Dermis blood vessel endothelial cell (primary cell): Measurements from ENCODE around the gene INPPL1. TPM values are rescaled to one million over a fixed set of nuclear protein-coding genes. Genes with fewer than 3 reads are reported as not detected.
"Not testable (repeated sequence)": the region's sequence is repeated elsewhere in the genome, so short reads cannot be mapped to it uniquely, and the experiment has no call there.

Experiments
- DNase-seq: peaks from one replicate; pipeline ENCODE4 v3.0.0; 2010
- total RNA-seq: library from RNA; depleted of rRNA; stranded (reverse); fragments of >200 nt; gene quantifications from 2 replicates; pipeline ENCODE4 v1.2.3, GENCODE V29; 2014

INPPL1 gene
- total RNA-seq, 1 donor from 2014 or later = 49.9 TPM

- DNase-seq = no peak
Measured at GRCh38 chr11:72244361-72245262, 20.0 kb downstream of the INPPL1 start.

GRCh38 chr11:72245263-72245816 lies 20.8 kb downstream of the INPPL1 start:
- no peak for DNase-seq

GRCh38 chr11:72247584-72247983 lies 23.0 kb downstream of the INPPL1 start:
- no peak for DNase-seq

GRCh38 chr11:72249961-72250360 lies 25.4 kb downstream of the INPPL1 start:
- DNase-seq = no peak

- DNase-seq = no peak
Measured at GRCh38 chr11:72250661-72251464, 26.3 kb downstream of the INPPL1 start.

- no peak for DNase-seq
Measured at GRCh38 chr11:72251614-72252013, 27.0 kb downstream of the INPPL1 start.

- no peak for DNase-seq
Measured at GRCh38 chr11:72253392-72253791, 28.8 kb downstream of the INPPL1 start.

- DNase-seq = no peak
Measured at GRCh38 chr11:72254299-72254993, 29.9 kb downstream of the INPPL1 start.

GRCh38 chr11:72257570-72257969 lies 33.0 kb downstream of the INPPL1 start:
- no peak for DNase-seq

GRCh38 chr11:72259490-72259889 lies 34.9 kb downstream of the INPPL1 start:
- no peak for DNase-seq

GRCh38 chr11:72260574-72260973 lies 36.0 kb downstream of the INPPL1 start:
- DNase-seq = no peak

- DNase-seq = peak; percentile 21
Measured at GRCh38 chr11:72263361-72263760, 38.8 kb downstream of the INPPL1 start.

GRCh38 chr11:72265951-72266350 lies 41.4 kb downstream of the INPPL1 start:
- no peak for DNase-seq

- not testable (repeated sequence) for DNase-seq
Measured at GRCh38 chr11:72266960-72267359, 42.4 kb downstream of the INPPL1 start.

- DNase-seq = no peak
Measured at GRCh38 chr11:72267956-72268617, 43.5 kb downstream of the INPPL1 start.

- DNase-seq = no peak
Measured at GRCh38 chr11:72271980-72272379, 47.4 kb downstream of the INPPL1 start.

- no peak for DNase-seq
Measured at GRCh38 chr11:72274435-72274834, 49.9 kb downstream of the INPPL1 start.

- DNase-seq = no peak
Measured at GRCh38 chr11:72278905-72279304, 54.3 kb downstream of the INPPL1 start.

GRCh38 chr11:72280037-72280436 lies 55.5 kb downstream of the INPPL1 start:
- DNase-seq = no peak

- no peak for DNase-seq
Measured at GRCh38 chr11:72280726-72281315, 56.3 kb downstream of the INPPL1 start.

- DNase-seq = no peak
Measured at GRCh38 chr11:72283947-72284346, 59.4 kb downstream of the INPPL1 start.

GRCh38 chr11:72287293-72287692 lies 62.7 kb downstream of the INPPL1 start:
- DNase-seq = no peak
